CD4-positive, alpha-beta T cell treated with Interleukin-4 for 1 hour (primary cell): ENCODE results near the gene KMT5C.
"Not testable (repeated sequence)": the region's sequence is repeated elsewhere in the genome, so short reads cannot be mapped to it uniquely, and the experiment has no call there.

ENCODE experiments used
- DNase-seq, 2 donors: peaks; one replicate each; pipeline ENCODE4 v3.0.0-alpha.2; 2020 to 2022

Gene KMT5C

GRCh38 chr19:55320844-55321419, 18.7 kb upstream of the KMT5C start:
- DNase-seq, result no peak

GRCh38 chr19:55321466-55322137, 18.1 kb upstream of the KMT5C start:
- DNase-seq, result no peak

GRCh38 chr19:55322204-55322885, 17.3 kb upstream of the KMT5C start:
- DNase-seq, result no peak

GRCh38 chr19:55324662-55325061, 15.0 kb upstream of the KMT5C start:
- no peak for DNase-seq

DNA sequence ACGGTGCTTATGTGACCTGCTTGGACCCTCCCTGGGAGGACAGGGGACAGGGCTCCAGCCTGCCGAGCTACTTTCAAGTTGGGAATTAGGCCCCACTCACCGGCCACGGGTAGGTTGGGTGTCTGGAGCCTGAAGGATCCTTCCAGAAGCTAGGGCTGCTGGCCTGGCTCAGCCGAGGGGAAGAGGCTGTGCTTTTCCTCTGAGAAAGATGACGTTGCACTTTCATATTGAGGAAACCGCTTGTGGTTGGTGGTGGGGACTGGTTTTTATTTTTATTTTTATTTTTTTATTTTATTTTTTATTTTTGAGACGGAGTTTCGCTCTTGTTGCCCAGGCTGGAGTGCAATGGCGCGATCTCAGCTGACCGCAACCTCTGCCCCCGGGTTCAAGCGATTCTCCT, 14.5 kb upstream of the KMT5C start, which contains the start of gene TMEM150B:
TMEM150B (minus strand) TSS at position 170 of the 400 bp plus-strand sequence. CDS start 4,305 bp downstream, outside the sequence.
- DNase-seq, result no peak

DNA sequence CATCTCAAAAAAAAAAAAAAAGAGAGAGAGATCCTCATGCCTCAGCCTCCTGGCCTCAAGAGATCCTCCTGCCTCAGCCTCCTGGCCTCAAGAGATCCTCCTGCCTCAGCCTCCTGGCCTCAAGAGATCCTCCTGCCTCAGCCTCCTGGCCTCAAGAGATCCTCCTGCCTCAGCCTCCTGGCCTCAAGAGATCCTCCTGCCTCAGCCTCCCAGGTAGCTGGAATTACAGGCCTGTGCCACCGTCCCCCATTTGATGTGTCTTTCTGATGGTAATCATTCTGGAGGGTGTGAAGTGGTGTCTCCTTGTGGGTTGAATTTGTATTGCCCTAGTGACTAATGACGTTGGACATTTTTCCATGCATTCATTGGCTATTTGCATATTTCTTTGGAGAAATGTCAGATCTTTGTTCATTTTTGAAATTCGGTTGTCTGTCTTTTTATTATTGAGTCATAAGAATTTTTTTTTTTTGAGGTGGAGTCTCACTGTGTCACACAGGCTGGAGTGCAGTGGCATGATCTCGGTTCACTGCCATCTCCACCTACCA, 10.8 kb upstream of the KMT5C start:
- peak in 1 of 2 donors; percentile 31 for DNase-seq

- not testable (repeated sequence) for DNase-seq
These were observed 9.9 kb upstream of the KMT5C start for GRCh38 chr19:55329791-55330190.

DNA sequence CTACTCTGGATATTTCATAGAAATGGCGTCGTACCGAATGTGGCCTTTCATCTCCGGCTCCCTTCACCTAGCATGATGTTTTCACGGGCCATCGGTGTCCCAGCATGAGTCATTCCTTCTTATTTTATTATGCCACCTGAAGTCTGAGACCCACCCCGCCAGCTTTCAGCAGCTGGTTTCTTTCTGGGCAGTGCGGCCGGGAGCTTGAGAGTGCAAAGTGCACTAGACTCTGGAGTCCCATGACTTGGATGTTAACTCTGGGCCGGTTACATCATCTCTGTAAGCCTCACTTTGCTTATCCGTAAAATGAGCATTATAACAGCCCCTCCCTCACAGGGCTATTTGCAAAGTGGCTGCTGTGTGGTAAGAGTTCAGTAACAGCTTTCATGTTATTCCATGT, 5.8 kb upstream of the KMT5C start:
- DNase-seq, result no peak

GRCh38 chr19:55336101-55336500, 3.6 kb upstream of the KMT5C start:
- DNase-seq, result no peak

GRCh38 chr19:55339889-55340783, 460 bp downstream of the KMT5C start:
- DNase-seq, result peak in 1 of 2 donors; percentile 40

DNA sequence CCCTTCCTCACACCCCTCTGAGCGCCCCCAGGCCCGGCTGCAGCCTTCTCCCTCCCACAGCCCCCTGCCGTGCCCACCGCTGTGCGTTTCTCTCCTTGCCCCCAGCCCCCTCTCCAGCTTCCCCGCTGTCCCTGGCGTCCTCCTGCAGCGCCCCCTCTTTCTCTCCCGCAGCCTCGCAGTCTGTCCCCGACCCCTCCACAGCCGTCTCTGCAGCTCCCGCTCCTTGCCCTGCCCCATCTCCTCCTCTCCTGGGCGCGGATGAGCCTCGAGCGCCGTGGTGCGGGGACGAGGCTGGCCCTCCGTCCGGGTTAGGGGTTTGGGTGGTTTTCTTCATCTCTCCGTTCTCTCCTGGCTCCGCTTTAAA, 1.1 kb downstream of the KMT5C start:
- DNase-seq, result peak in 1 of 2 donors; percentile 28

DNA sequence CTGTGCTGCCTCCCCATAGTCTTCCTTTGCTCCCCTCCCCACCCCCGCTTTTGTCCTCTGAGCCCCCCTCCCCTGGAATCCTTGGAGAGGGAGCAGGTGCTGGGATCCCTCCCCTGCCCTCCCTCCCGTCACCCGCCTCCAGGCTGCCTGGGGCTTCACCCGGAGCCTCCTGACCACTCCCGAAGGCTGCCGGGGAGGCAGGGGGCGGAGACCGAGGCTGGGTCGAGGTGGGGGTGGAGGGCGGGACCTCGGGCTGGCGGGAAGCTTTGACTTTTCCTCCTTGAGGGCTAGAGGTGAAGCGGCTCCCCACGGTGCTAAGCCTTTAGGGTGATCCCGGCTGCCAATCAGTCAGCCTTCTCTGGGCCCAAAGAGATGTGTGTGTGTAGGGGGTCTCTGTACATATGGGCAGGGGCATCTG, 1.5 kb downstream of the KMT5C start:
- DNase-seq, result peak; percentile 56 to 59

- no peak for DNase-seq
These were observed 2.2 kb downstream of the KMT5C start for GRCh38 chr19:55341595-55342531.

DNA sequence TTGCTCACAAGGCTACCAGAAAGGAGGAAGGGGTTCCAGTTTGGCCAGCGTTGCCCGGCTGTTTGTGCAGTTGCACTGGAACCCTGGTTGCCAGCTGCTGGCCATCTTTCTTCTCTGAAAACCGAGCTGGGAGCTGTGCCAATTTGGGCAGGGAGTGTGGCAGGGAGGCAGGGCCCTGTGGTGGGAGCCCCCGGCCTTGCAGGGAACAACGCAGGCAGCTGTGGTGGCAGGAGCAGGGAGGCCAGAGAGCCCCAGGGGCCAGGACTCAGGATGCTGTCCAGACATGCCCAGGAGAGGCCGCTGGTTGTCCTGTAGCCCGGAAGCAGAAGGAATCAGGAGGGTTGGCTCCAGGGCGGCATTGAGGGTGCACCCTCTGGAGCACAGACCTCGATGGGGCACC, 4.8 kb downstream of the KMT5C start:
- DNase-seq, result no peak

DNA sequence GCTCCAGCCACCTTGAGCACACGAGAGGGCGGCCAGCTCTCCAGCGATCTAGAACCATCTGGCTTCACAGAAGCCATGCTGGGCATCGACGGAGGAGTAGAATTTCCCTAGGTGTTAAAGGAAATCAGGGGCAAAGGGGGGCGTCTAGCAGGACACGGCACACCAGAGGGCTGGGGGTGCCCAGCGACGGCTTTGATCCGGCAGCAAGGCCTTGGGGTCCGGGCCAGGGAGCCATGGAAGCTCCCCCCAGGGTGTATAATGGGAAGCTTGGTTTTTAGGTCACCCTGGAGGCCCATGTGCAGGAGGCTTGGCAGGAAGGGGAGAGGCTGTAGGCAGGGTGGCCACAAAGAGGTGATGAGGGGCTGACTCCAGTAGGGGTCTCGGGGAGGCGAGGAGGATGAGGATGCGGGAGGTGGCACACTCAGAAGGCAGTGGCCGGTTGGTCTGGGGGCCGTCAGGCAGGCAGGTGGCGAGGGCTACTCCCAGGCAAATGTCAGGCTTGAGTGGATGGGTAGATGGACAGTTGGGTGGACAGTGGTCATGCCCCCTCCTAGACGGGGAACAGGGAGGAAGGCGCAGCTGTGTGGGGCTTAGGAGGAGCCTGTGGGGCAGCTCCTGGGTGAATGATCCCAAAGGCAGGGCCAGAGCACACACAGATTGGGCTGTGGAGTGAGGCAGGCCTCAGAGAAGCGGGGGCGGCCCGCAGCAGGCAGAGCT, 5.6 kb downstream of the KMT5C start:
- no peak for DNase-seq

GRCh38 chr19:55345818-55346724, 6.4 kb downstream of the KMT5C start:
- no peak for DNase-seq

DNA sequence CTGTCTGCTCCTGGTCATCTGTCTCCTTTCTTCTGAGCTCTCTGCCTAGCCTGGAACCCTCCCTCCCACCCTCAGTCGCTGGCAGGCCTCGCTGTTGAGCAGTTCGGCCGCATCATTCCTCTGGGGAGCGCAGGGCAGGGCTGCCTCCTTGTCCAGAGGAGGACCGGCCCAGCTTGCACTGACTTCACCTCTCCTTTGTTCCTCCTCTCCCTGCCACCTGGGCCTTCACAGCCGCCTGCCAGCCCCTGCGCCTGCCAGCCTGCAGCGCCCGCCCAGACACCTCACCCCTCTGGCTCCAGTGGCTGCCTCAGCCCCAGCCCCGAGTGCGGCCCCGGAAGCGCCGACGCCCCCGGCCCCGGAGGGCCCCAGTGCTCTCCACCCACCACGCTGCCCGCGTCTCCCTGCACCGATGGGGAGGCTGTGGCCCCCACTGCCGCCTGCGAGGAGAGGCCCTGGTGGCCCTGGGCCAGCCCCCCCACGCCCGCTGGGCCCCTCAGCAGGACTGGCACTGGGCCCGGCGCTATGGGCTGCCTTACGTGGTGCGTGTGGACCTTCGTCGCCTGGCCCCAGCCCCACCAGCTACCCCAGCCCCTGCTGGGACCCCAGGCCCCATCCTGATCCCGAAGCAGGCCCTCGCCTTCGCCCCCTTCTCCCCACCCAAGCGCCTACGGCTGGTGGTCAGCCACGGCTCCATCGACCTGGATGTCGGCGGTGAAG, 7.2 kb downstream of the KMT5C start:
- no peak for DNase-seq

- no peak for DNase-seq
These were observed 7.8 kb downstream of the KMT5C start for GRCh38 chr19:55347442-55348009.
